ENCODE data around the gene SLC26A1. TPM values are rescaled to one million over a fixed set of nuclear protein-coding genes. Genes with fewer than 3 reads are reported as not detected.

SLC26A1 gene
- total and polyA plus RNA-seq, 2 of the 13 experiments (the other 11 are each of a cell fraction or from before 2014, with no cell fraction given): 5.4 to 22.9 TPM

- Histone ChIP-seq H3K27ac (ENCODE audit: extremely low read length, insufficient read depth, low read length) (peak overlapping the region; percentile 5), H3K9ac (ENCODE audit: insufficient read depth, low read depth, low read length) (no peak overlapping the region), H3K36me3 (replicated peaks in 1 of 2; ENCODE audit: control insufficient read depth in 1 of 2, insufficient read depth in 2 of 2, low read length in 2 of 2) (peaks cover 9 to 15% of the 10 kb centered on the region in 2 experiments; a peak in 4 of 5 replicates), H3K27me3 (ENCODE audit: control insufficient read depth in 1 of 2, insufficient read depth in 2 of 2, low read length in 2 of 2) (no peaks in the 10 kb centered on the region; a peak in 1 of 5 replicates), H2AFZ (ENCODE audit: low read length) (no peak overlapping the region), H3K4me3 (replicated peaks in 1 of 3; ENCODE audit: insufficient read depth in 1 of 3, low read depth in 2 of 3, low read length in 3 of 3) (no peak overlapping the region), H3K79me2 (ENCODE audit: insufficient read depth, low read length) (peaks cover 16% of the 10 kb centered on the region), H4K20me1 (ENCODE audit: insufficient read depth, low read length) (no peaks in the 10 kb centered on the region), H3K9me3 (ENCODE audit: low read length) (no peaks in the 10 kb centered on the region), H3K4me2 (ENCODE audit: low read depth, low read length) (no peak overlapping the region), H3K4me1 (ENCODE audit: insufficient read depth, low read length) (peaks cover 53% of the 10 kb centered on the region)
- ChIA-PET POLR2A (no interaction called here), CTCF (ENCODE audit: low intra/inter-chr PET ratio, low total read pairs) (no interaction called here)
- ATAC-seq (no peak), FAIRE-seq (no peak), DNase-seq (ENCODE audit: low spot score) (no peak)
- TF ChIP-seq RBM39 (IDR thresholded peaks at IDR 0.05; ENCODE audit: low read depth, low read length, poor library complexity, severe bottlenecking) (peak; percentile 31), ZHX1 (CRISPR knock-in tag; IDR thresholded peaks at IDR 0.05; ENCODE audit: low read depth) (0 out of 2 replicates have a peak, but pooled peaks have one; percentile 22), ZBTB21 (CRISPR knock-in tag; IDR thresholded peaks at IDR 0.05) (no peak), KDM1A (CRISPR knock-in tag; IDR thresholded peaks at IDR 0.05) (no peak), AGO2 (optimal IDR thresholded peaks at IDR 0.05; ENCODE audit: low read depth, low read length) (peak; percentile 16), ZNF562 (CRISPR knock-in tag; IDR thresholded peaks at IDR 0.05; ENCODE audit: borderline replicate concordance) (no peak), CBFB (CRISPR knock-in tag; IDR thresholded peaks at IDR 0.05) (no peak), ZNF207 (IDR thresholded peaks at IDR 0.05; ENCODE audit: borderline replicate concordance) (no peak), RBFOX2 (IDR thresholded peaks at IDR 0.05; ENCODE audit: low read depth, low read length) (peak; percentile 69)
- TF ChIP-seq, protein P1, sequence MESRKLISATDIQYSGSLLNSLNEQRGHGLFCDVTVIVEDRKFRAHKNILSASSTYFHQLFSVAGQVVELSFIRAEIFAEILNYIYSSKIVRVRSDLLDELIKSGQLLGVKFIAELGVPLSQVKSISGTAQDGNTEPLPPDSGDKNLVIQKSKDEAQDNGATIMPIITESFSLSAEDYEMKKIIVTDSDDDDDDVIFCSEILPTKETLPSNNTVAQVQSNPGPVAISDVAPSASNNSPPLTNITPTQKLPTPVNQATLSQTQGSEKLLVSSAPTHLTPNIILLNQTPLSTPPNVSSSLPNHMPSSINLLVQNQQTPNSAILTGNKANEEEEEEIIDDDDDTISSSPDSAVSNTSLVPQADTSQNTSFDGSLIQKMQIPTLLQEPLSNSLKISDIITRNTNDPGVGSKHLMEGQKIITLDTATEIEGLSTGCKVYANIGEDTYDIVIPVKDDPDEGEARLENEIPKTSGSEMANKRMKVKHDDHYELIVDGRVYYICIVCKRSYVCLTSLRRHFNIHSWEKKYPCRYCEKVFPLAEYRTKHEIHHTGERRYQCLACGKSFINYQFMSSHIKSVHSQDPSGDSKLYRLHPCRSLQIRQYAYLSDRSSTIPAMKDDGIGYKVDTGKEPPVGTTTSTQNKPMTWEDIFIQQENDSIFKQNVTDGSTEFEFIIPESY (CRISPR knock-in tag; IDR thresholded peaks at IDR 0.05): peak; percentile 77
- 94% methylated on average over 22 of the region's 69 CpGs for WGBS (ENCODE audit: low lambda C conversion rate)
- intact Hi-C loops (cut with micrococcal nuclease; ENCODE audit: unreplicated experiment): no loop called here
- BruUV-seq (replicated peaks): no TSS peak
- in situ Hi-C loops (cut with HindIII; ENCODE audit: extremely low pct_ligation_motif_present, low pct_unique_long_range_greater_than_20kb): loop anchor here (5.0 to 10.0 kb wide), 2 partner anchors 57 to 174 kb away; partner anchors contain the start of genes GAK and TMEM175
Observed at GRCh38 chr4:988726-989721, 4.2 kb downstream of the SLC26A1 start.

Measured in HepG2 (cell line).